WTC11 (cell line): ENCODE data around the gene CMTM4. TPM values are rescaled to one million over a fixed set of nuclear protein-coding genes. Genes with fewer than 3 reads are reported as not detected.

Experiments used
- ATAC-seq: fragments of 200-7000 bp; cut with Tn5 transposase; 2 replicates; pipeline ENCODE4 v1.10.0; 2021; ENCODE audit warnings: mild to moderate bottlenecking, moderate library complexity
- CTCF ChIA-PET: fragments of 300-600 bp; sonication (Branson Sonifier 250); formaldehyde crosslinking; loops from one replicate; lab custom pipeline; 2021; ENCODE audit warnings: antibody characterized with exemption; lab: Charles Lee
- POLR2A ChIA-PET: fragments of 350-600 bp; sonication (Branson Sonifier 250); formaldehyde crosslinking; loops from one replicate; lab custom pipeline; 2021; ENCODE audit warnings: antibody characterized with exemption; lab: Charles Lee
- DNase-seq: peaks from one replicate; pipeline ENCODE4 v3.0.0; 2021; ENCODE audit warnings: low spot score
- H3K27ac Mint-ChIP-seq: 2 replicates; pipeline ENCODE4 v1.8.0; 2021; ENCODE audit warnings: mixed read lengths
- H3K27me3 Mint-ChIP-seq: 2 replicates; pipeline ENCODE4 v1.8.0; 2021; ENCODE audit warnings: low read depth, mild to moderate bottlenecking, moderate library complexity, mixed read lengths
- H3K36me3 Mint-ChIP-seq: 2 replicates; pipeline ENCODE4 v1.8.0; 2021; ENCODE audit warnings: mixed read lengths
- H3K4me1 Mint-ChIP-seq: 2 replicates; pipeline ENCODE4 v1.8.0; 2022; ENCODE audit warnings: mixed read lengths
- H3K4me3 Mint-ChIP-seq: 2 replicates; pipeline ENCODE4 v1.8.0; 2021; ENCODE audit warnings: mild to moderate bottlenecking, moderate library complexity, mixed read lengths
- H3K9me3 Mint-ChIP-seq: 2 replicates; pipeline ENCODE4 v1.8.0; 2021; ENCODE audit warnings: mixed read lengths
- ARID4B ChIP-seq: sonication (generic); formaldehyde crosslinking; IDR thresholded peaks from 2 replicates; pipeline ENCODE4 v1.8.0; 2023; ENCODE audit warnings: missing genetic modification reagents, mild to moderate bottlenecking, borderline replicate concordance
- CREB1 ChIP-seq: sonication (generic); formaldehyde crosslinking; IDR thresholded peaks from 2 replicates; pipeline ENCODE4 v1.8.0; 2023; ENCODE audit warnings: mild to moderate bottlenecking, missing genetic modification reagents
- CTCF ChIP-seq: fragments of 200-600 bp; IDR thresholded peaks from 2 replicates; pipeline ENCODE4 v1.8.0; 2022; ENCODE audit warnings: antibody characterized with exemption
- E2F4 ChIP-seq: sonication (generic); formaldehyde crosslinking; IDR thresholded peaks from 2 replicates; pipeline ENCODE4 v1.8.1; 2022; ENCODE audit warnings: low read depth, mild to moderate bottlenecking, moderate library complexity, missing genetic modification reagents, borderline replicate concordance
- GRHL2 ChIP-seq: fragments of 250-450 bp; sonication (Bioruptor Pico); IDR thresholded peaks from 2 replicates; pipeline ENCODE4 v1.8.0; 2022; ENCODE audit warnings: mild to moderate bottlenecking, moderate library complexity; ENCODE audit not compliant: insufficient replicate concordance, severe bottlenecking
- GTF2I ChIP-seq: fragments of 250-450 bp; sonication (Bioruptor Pico); conservative IDR thresholded peaks from 2 replicates; pipeline ENCODE4 v1.4.0; 2021; ENCODE audit warnings: mild to moderate bottlenecking
- IRF1 ChIP-seq: sonication (generic); formaldehyde crosslinking; IDR thresholded peaks from 2 replicates; pipeline ENCODE4 v1.8.0; 2023; ENCODE audit warnings: missing genetic modification reagents
- KAT7 ChIP-seq: sonication (generic); formaldehyde crosslinking; IDR thresholded peaks from 2 replicates; pipeline ENCODE4 v1.8.1; 2023; ENCODE audit warnings: missing genetic modification reagents, mild to moderate bottlenecking, borderline replicate concordance
- MLX ChIP-seq: sonication (generic); formaldehyde crosslinking; IDR thresholded peaks from 2 replicates; pipeline ENCODE4 v1.8.1; 2023; ENCODE audit warnings: mild to moderate bottlenecking, missing genetic modification reagents, moderate library complexity
- RELA ChIP-seq: sonication (generic); formaldehyde crosslinking; IDR thresholded peaks from 2 replicates; pipeline ENCODE4 v1.8.1; 2022; ENCODE audit warnings: missing genetic modification reagents, mild to moderate bottlenecking, borderline replicate concordance
- SP1 ChIP-seq: sonication (generic); formaldehyde crosslinking; conservative IDR thresholded peaks from 2 replicates; pipeline ENCODE4 v1.8.1; 2022; ENCODE audit warnings: missing genetic modification reagents
- TCF7 ChIP-seq: sonication (generic); formaldehyde crosslinking; IDR thresholded peaks from 2 replicates; pipeline ENCODE4 v1.8.0; 2022; ENCODE audit warnings: mild to moderate bottlenecking, low read depth, missing genetic modification reagents, moderate library complexity
- ZBTB21 ChIP-seq: sonication (generic); formaldehyde crosslinking; IDR thresholded peaks from 2 replicates; pipeline ENCODE4 v1.8.1; 2023; ENCODE audit warnings: mild to moderate bottlenecking, missing genetic modification reagents, borderline replicate concordance
- ZMAT4 ChIP-seq: fragments of 250-450 bp; sonication (Bioruptor Pico); IDR thresholded peaks from 2 replicates; pipeline ENCODE4 v1.9.0; 2021; ENCODE audit warnings: mild to moderate bottlenecking
- ZNF396 ChIP-seq: fragments of 250-450 bp; sonication (Bioruptor Pico); IDR thresholded peaks from 2 replicates; pipeline ENCODE4 v1.8.0; 2021; ENCODE audit warnings: mild to moderate bottlenecking, moderate library complexity, borderline replicate concordance
- ZNF512 ChIP-seq: sonication (generic); formaldehyde crosslinking; IDR thresholded peaks from 2 replicates; pipeline ENCODE4 v1.8.1; 2022; ENCODE audit warnings: missing genetic modification reagents, borderline replicate concordance
- ZSCAN18 ChIP-seq: fragments of 250-450 bp; sonication (Bioruptor Pico); IDR thresholded peaks from 2 replicates; pipeline ENCODE4 v2.1.2; 2022; ENCODE audit warnings: mild to moderate bottlenecking, moderate library complexity
- total RNA-seq: library from RNA; stranded (reverse); gene quantifications from 3 replicates; pipeline ENCODE4 v1.2.3, GENCODE V29; 2021

CMTM4 gene
- total RNA-seq, 1 experiment from 2014 or later: 56.2 TPM

GRCh38 chr16:66719246-66719645, 22.7 kb upstream of the CMTM4 start:
- ATAC-seq: no peak
- Mint-ChIP-seq H3K27ac (no peak overlapping the region), H3K36me3 (peaks cover 34% of the 10 kb centered on the region), H3K9me3 (no peaks in the 10 kb centered on the region), H3K27me3 (no peaks in the 10 kb centered on the region), H3K4me1 (no peaks in the 10 kb centered on the region), H3K4me3 (no peak overlapping the region)
- no peak for DNase-seq
- POLR2A ChIA-PET: interaction anchor here (0.7 kb wide), 1 partner anchor 87 kb away, joined by 5 read pairs; no protein-coding TSS in a partner anchor
- CTCF ChIA-PET: interaction anchor here (1.0 kb wide), 1 partner anchor 10 kb away, joined by 3 read pairs; no protein-coding TSS in a partner anchor
- TF ChIP-seq GTF2I (CRISPR knock-in tag): no peak
- TF ChIP-seq, all 79 proteins: peak for 0

GRCh38 chr16:66717776-66718175, 21.2 kb upstream of the CMTM4 start:
- ATAC-seq (peak; percentile 13; the same call in 1 of the 2 replicates), DNase-seq (no peak)
- no peaks in the 10 kb centered on the region for H3K4me1 Mint-ChIP-seq
- ChIA-PET POLR2A (no interaction called here), CTCF (interaction anchor here (1.2 to 1.6 kb wide), 3 partner anchors 22 to 109 kb away, joined by 3 to 6 read pairs (median 6); no protein-coding TSS in a partner anchor)
- H3K27me3 Mint-ChIP-seq: no peaks in the 10 kb centered on the region
- peak overlapping the region; percentile 39 for H3K27ac Mint-ChIP-seq
- TF ChIP-seq ZNF512 (no peak), ZSCAN18 (CRISPR knock-in tag) (no peak), GRHL2 (CRISPR knock-in tag) (no peak), CREB1 (no peak), RELA (CRISPR knock-in tag) (no peak), MLX (no peak), ZNF396 (CRISPR knock-in tag) (no peak), ZBTB21 (CRISPR knock-in tag) (no peak)
- H3K9me3 Mint-ChIP-seq: peaks cover under 1% of the 10 kb centered on the region
- peaks cover 20% of the 10 kb centered on the region for H3K36me3 Mint-ChIP-seq
- no peak overlapping the region for H3K4me3 Mint-ChIP-seq

- Mint-ChIP-seq H3K4me1 (no peaks in the 10 kb centered on the region), H3K27me3 (no peaks in the 10 kb centered on the region), H3K27ac (peak overlapping the region; percentile 39), H3K4me3 (no peak overlapping the region), H3K9me3 (peaks cover 7% of the 10 kb centered on the region), H3K36me3 (peaks cover 22% of the 10 kb centered on the region)
- DNase-seq: peak; percentile 57
- POLR2A ChIA-PET: no interaction called here
- CTCF ChIA-PET: interaction anchor here (0.5 to 2.1 kb wide), 15 partner anchors 11 to 205 kb away, joined by 3 to 8 read pairs (median 3); partner anchors contain the start of gene NAE1
- peak; percentile 90 for ATAC-seq
- TF ChIP-seq SP1: no peak
- TF ChIP-seq KAT7 (CRISPR knock-in tag): no peak
- TF ChIP-seq CTCF: 0 out of 2 replicates have a peak, but pooled peaks have one; percentile 24
- TF ChIP-seq ARID4B (CRISPR knock-in tag): no peak
- no peak for TF ChIP-seq ZMAT4 (CRISPR knock-in tag)
- no peak for TF ChIP-seq TCF7 (CRISPR knock-in tag)
- no peak for TF ChIP-seq E2F4
- no peak for TF ChIP-seq IRF1
Observed at GRCh38 chr16:66717112-66717675, 20.7 kb upstream of the CMTM4 start.
